Neural progenitor cell (in vitro differentiated cells): ENCODE results near the gene RPL9. TPM values are rescaled to one million over a fixed set of nuclear protein-coding genes. Genes with fewer than 3 reads are reported as not detected.

Experiments
- DNase-seq: peaks from one replicate; pipeline ENCODE4 v3.0.0-alpha.2; 2016; ENCODE audit warnings: low spot score
- H2AFZ ChIP-seq: fragments of 200-600 bp; sonication (generic); replicated peaks from 2 replicates; pipeline ENCODE4 v1.6.1; 2016; ENCODE audit warnings: antibody characterized with exemption
- H3F3A ChIP-seq: fragments of 200-600 bp; sonication (generic); 2 replicates; pipeline ENCODE4 v1.6.1; 2016; ENCODE audit warnings: antibody characterized with exemption, low read depth
- H3K27ac ChIP-seq: fragments of 200-600 bp; sonication (generic); 2 replicates; pipeline ENCODE4 v1.5.1; 2016; ENCODE audit warnings: mild to moderate bottlenecking
- H3K27me3 ChIP-seq: fragments of 200-600 bp; sonication (generic); 2 replicates; pipeline ENCODE4 v1.6.1; 2016; ENCODE audit warnings: mild to moderate bottlenecking, moderate library complexity
- H3K36me3 ChIP-seq: fragments of 200-600 bp; sonication (generic); 2 replicates; pipeline ENCODE4 v1.5.1; 2016
- H3K4me1 ChIP-seq: fragments of 200-600 bp; sonication (generic); 2 replicates; pipeline ENCODE4 v1.6.1; 2016; ENCODE audit warnings: mixed run types
- H3K4me2 ChIP-seq: fragments of 200-600 bp; sonication (generic); 2 replicates; pipeline ENCODE4 v1.6.1; 2016
- H3K4me3 ChIP-seq: fragments of 200-600 bp; sonication (generic); 2 replicates; pipeline ENCODE4 v1.5.1; 2016
- H3K79me2 ChIP-seq: fragments of 200-600 bp; sonication (generic); 2 replicates; pipeline ENCODE4 v1.6.1; 2016; ENCODE audit warnings: low read depth
- H3K9ac ChIP-seq: fragments of 200-600 bp; sonication (generic); 2 replicates; pipeline ENCODE4 v1.6.1; 2016
- H3K9me3 ChIP-seq: fragments of 200-600 bp; sonication (generic); 2 replicates; pipeline ENCODE4 v1.5.1; 2016; ENCODE audit warnings: low read depth
- H4K20me1 ChIP-seq: fragments of 200-600 bp; sonication (generic); 2 replicates; pipeline ENCODE4 v1.6.1; 2016; ENCODE audit warnings: low read depth
- H3K27ac Mint-ChIP-seq: 3 replicates; pipeline ENCODE4 v1.8.0; 2021; ENCODE audit warnings: mixed read lengths
- H3K27me3 Mint-ChIP-seq: 2 replicates; pipeline ENCODE4 v1.8.0; 2022; ENCODE audit warnings: low read depth, mild to moderate bottlenecking, inconsistent platforms, moderate library complexity, mixed read lengths; ENCODE audit not compliant: insufficient read depth
- H3K36me3 Mint-ChIP-seq: 3 replicates; pipeline ENCODE4 v1.8.0; 2021; ENCODE audit warnings: mixed read lengths
- H3K4me1 Mint-ChIP-seq: 3 replicates; pipeline ENCODE4 v1.8.0; 2021; ENCODE audit warnings: mixed read lengths
- H3K4me3 Mint-ChIP-seq: 3 replicates; pipeline ENCODE4 v1.8.0; 2021; ENCODE audit warnings: mild to moderate bottlenecking, moderate library complexity, mixed read lengths
- H3K9me3 Mint-ChIP-seq: 3 replicates; pipeline ENCODE4 v1.8.0; 2020; ENCODE audit warnings: mixed read lengths
- EZH2 ChIP-seq: fragments of 200-600 bp; sonication (generic); IDR thresholded peaks from 2 replicates; pipeline ENCODE4 v1.6.1; 2017; ENCODE audit warnings: antibody characterized with exemption, mild to moderate bottlenecking, moderate library complexity
- EZH2phosphoT487 ChIP-seq: fragments of 200-600 bp; sonication (generic); IDR thresholded peaks from 2 replicates; pipeline ENCODE4 v1.6.1; 2017; ENCODE audit warnings: antibody characterized with exemption
- microRNA-seq: library from miRNA; unstranded; fragments of <30 nt; microRNA quantifications from one replicate; pipeline ENCODE4, GENCODE V29; 2016
- small RNA-seq: library from RNA; depleted of rRNA; stranded (forward); fragments of <200 nt; gene quantifications from one replicate; pipeline ENCODE3, GENCODE V24; 2015
- total RNA-seq: library from RNA; depleted of rRNA; stranded (reverse); fragments of >200 nt; gene quantifications from 2 replicates; pipeline ENCODE4 v1.2.3, GENCODE V29; 2015; ENCODE audit warnings: low replicate concordance
- TF ChIP-seq, protein P1 (sequence below): fragments of 200-600 bp; sonication (generic); IDR thresholded peaks from 2 replicates; pipeline ENCODE4 v1.5.1; 2017; ENCODE audit warnings: antibody characterized with exemption, mild to moderate bottlenecking

RPL9 gene
- total RNA-seq, 1 donor from 2014 or later: 6,671 TPM

DNA sequence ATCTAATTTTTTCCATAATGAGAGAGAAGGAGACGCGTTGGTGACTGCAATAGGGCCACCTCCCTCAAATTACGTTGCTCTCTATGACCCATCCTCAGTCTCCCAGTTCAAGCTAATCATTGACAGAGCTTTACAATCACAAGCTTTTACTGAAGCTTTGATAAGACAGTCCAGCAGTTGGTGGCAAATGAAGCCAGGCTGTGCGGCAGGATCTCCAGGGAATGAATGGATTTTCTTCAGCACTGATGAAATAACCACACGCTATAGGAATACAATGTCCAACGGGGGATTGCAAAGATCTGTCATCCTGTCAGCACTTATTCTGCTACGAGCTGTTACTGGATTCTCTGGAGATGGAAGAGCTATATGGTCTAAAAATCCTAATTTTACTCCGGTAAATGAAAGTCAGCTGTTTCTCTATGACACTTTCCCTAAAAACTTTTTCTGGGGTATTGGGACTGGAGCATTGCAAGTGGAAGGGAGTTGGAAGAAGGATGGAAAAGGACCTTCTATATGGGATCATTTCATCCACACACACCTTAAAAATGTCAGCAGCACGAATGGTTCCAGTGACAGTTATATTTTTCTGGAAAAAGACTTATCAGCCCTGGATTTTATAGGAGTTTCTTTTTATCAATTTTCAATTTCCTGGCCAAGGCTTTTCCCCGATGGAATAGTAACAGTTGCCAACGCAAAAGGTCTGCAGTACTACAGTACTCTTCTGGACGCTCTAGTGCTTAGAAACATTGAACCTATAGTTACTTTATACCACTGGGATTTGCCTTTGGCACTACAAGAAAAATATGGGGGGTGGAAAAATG, 51.7 kb downstream of the RPL9 start, which contains the start of gene KLB:
TSS of gene KLB (plus strand) at position 168 of the 821 bp plus-strand sequence. CDS start at position 188, 20 bp downstream.
- no peak within 1 kb of the TSS for H3K9ac ChIP-seq
- no peak within 1 kb of the TSS for H3K4me2 ChIP-seq
- no peaks in the 10 kb centered on the region for H3K79me2 ChIP-seq
- no peak within 1 kb of the TSS for H2AFZ ChIP-seq
- H3K4me3 ChIP-seq: no peak within 1 kb of the TSS
- no peaks in the 10 kb centered on the region for H3K27me3 ChIP-seq
- TF ChIP-seq EZH2phosphoT487: no peak
- TF ChIP-seq, protein P1, sequence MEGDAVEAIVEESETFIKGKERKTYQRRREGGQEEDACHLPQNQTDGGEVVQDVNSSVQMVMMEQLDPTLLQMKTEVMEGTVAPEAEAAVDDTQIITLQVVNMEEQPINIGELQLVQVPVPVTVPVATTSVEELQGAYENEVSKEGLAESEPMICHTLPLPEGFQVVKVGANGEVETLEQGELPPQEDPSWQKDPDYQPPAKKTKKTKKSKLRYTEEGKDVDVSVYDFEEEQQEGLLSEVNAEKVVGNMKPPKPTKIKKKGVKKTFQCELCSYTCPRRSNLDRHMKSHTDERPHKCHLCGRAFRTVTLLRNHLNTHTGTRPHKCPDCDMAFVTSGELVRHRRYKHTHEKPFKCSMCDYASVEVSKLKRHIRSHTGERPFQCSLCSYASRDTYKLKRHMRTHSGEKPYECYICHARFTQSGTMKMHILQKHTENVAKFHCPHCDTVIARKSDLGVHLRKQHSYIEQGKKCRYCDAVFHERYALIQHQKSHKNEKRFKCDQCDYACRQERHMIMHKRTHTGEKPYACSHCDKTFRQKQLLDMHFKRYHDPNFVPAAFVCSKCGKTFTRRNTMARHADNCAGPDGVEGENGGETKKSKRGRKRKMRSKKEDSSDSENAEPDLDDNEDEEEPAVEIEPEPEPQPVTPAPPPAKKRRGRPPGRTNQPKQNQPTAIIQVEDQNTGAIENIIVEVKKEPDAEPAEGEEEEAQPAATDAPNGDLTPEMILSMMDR: no peak
- TF ChIP-seq EZH2: no peak
- Mint-ChIP-seq H3K36me3 (no peaks in the 10 kb centered on the region), H3K27ac (no peak within 1 kb of the TSS), H3K27me3 (no peaks in the 10 kb centered on the region), H3K4me1 (no peaks in the 10 kb centered on the region), H3K9me3 (no peaks in the 10 kb centered on the region), H3K4me3 (no peak within 1 kb of the TSS)
- H3K36me3 ChIP-seq: no peaks in the 10 kb centered on the region
- no peak within 1 kb of the TSS for H3K27ac ChIP-seq
- H4K20me1 ChIP-seq: no peaks in the 10 kb centered on the region
- H3K9me3 ChIP-seq: no peaks in the 10 kb centered on the region
- no peak for DNase-seq
- H3F3A ChIP-seq: no peaks in the 10 kb centered on the region
- no peaks in the 10 kb centered on the region for H3K4me1 ChIP-seq

Small RNA genes within 50 kb of the gene (microRNA-seq; reads per million reads assigned to microRNA genes)
- not detected for gene MIR5591

Small RNA genes within 50 kb of the gene (small RNA-seq; reads per million reads assigned to genes)
- not detected for gene MIR5591
- gene RF00019: not detected

Other genes starting within 250 kb of the RPL9 start
- gene RFC1, start 92.6 kb downstream of the RPL9 start, total RNA-seq: 67.0 and 123 TPM in 2 replicates
- gene KLB, start 52.0 kb downstream of the RPL9 start, total RNA-seq: not detected in 2 replicates
- gene LIAS, start 134 bp upstream of the RPL9 start, total RNA-seq: 20.5 and 30.5 TPM in 2 replicates
- gene UGDH, start 68.5 kb upstream of the RPL9 start, total RNA-seq: 128 and 157 TPM in 2 replicates
- gene SMIM14, start 179.9 kb upstream of the RPL9 start, total RNA-seq: 43.5 and 91.0 TPM in 2 replicates
- 36.6 and 61.8 TPM in 2 replicates for gene UBE2K, start 239.2 kb upstream of the RPL9 start, total RNA-seq